Adipocyte (in vitro differentiated cells): ENCODE results near the gene SLC22A23.

ENCODE experiments used
- DNase-seq: peaks from one replicate; pipeline ENCODE4 v3.0.0-alpha.2; 2015; ENCODE audit warnings: low read depth
- H3K27me3 ChIP-seq: replicated peaks from 2 replicates; pipeline ENCODE4 v1.7.0; 2013; ENCODE audit warnings: mild to moderate bottlenecking, low read length, moderate library complexity; ENCODE audit not compliant: control insufficient read depth, insufficient read depth
- H3K36me3 ChIP-seq: 2 replicates; pipeline ENCODE4 v1.7.0; 2013; ENCODE audit warnings: low read length, mild to moderate bottlenecking, moderate library complexity; ENCODE audit not compliant: control insufficient read depth, insufficient read depth, severe bottlenecking
- H3K4me1 ChIP-seq: 2 replicates; pipeline ENCODE4 v1.7.0; 2013; ENCODE audit warnings: mild to moderate bottlenecking, low read length, moderate library complexity; ENCODE audit not compliant: control insufficient read depth, insufficient read depth
- H3K4me3 ChIP-seq: 2 replicates; pipeline ENCODE4 v1.7.0; 2013; ENCODE audit warnings: mild to moderate bottlenecking, low read length, moderate library complexity
- H3K9ac ChIP-seq: 2 replicates; pipeline ENCODE4 v1.7.0; 2013; ENCODE audit warnings: mild to moderate bottlenecking, low read length, moderate library complexity
- H3K9me3 ChIP-seq: 2 replicates; pipeline ENCODE4 v1.7.0; 2013; ENCODE audit warnings: mild to moderate bottlenecking, low read length, moderate library complexity; ENCODE audit not compliant: control insufficient read depth

The SLC22A23 gene

DNA sequence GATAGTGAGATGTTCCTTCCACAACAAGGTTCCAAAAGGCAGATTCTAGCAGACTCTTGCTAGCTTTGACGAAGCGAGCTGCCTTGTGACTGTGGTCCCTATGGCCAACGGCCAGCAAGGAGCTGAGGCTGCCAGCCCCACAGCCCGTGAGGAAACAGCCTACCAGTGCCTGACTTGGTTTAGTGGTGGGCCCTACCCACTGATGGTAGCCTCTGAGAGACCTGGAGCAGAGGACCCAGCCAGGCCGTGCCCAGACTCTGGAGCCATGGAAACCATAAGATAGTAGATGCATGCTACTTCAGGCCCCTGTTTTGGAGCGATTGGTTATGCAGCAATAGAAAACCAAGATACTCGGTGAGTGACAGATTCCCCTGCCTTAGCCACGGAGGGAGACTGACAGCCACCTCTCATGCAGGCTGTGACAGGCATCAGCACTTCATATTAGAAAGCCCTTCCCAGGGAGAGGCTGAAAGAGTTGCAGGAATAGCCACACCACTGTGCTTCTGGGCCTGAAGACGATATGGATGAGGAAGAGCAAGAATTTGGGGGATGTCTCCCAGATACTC lies 178.9 kb downstream of the SLC22A23 start:
- Histone ChIP-seq H3K27me3 (no peaks in the 10 kb centered on the region), H3K4me1 (peaks cover 28% of the 10 kb centered on the region), H3K36me3 (peaks cover 24% of the 10 kb centered on the region), H3K9ac (no peak overlapping the region), H3K4me3 (no peak overlapping the region), H3K9me3 (no peaks in the 10 kb centered on the region)
- no peak for DNase-seq

- no peak overlapping the region for H3K9ac ChIP-seq
- DNase-seq = no peak
- H3K27me3 ChIP-seq = no peaks in the 10 kb centered on the region
- no peak overlapping the region for H3K4me3 ChIP-seq
- peaks cover 21% of the 10 kb centered on the region for H3K4me1 ChIP-seq
- peaks cover 27% of the 10 kb centered on the region for H3K36me3 ChIP-seq
- H3K9me3 ChIP-seq = no peaks in the 10 kb centered on the region
Measured at GRCh38 chr6:3277251-3277650, 179.6 kb downstream of the SLC22A23 start.

GRCh38 chr6:3276174-3277167 lies 180.4 kb downstream of the SLC22A23 start:
- H3K36me3 ChIP-seq = peaks cover 35% of the 10 kb centered on the region
- no peak overlapping the region for H3K9ac ChIP-seq
- H3K27me3 ChIP-seq = no peaks in the 10 kb centered on the region
- peaks cover 13% of the 10 kb centered on the region for H3K4me1 ChIP-seq
- no peak for DNase-seq
- H3K4me3 ChIP-seq = no peak overlapping the region
- H3K9me3 ChIP-seq = no peaks in the 10 kb centered on the region

DNA sequence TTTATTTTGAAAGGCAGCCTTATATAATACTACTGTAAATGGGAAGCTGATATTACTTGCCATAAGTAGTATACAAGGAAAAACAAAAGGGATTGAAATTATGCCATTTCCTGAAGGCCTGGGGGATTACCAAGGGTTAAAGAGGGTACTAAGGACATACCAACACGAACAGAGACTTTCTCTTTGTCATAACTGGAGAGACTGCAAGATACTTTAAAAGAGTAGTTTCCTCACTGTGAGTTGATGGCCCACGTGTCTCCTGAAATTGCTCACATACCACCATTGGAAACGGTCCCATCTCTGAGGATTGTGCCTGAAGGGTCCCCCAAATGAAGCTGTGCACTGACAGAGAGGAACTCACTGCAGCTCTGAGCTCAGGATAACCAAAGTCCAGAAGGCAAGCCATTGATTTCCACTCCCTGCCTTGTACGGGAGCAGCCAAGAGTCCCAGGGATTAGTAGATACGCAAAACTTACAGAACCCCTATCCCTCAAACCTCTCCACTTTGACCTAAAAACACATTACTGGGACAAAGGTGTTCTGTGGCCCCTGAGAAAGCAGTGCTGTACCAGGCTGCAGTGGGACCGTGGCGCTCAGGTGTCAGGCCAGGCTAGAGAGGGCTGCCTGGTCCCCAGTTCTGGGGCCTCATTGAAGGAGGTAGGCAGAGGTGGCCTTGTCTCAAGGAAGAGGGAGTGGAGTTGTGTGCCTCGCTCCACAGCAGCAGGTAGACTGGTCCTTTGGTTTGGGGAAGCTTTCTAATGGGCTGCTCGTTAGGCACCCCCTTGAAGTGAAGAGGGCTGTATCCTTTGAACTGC lies 182.9 kb downstream of the SLC22A23 start:
- no peak for DNase-seq
- H3K4me3 ChIP-seq = no peak overlapping the region
- H3K36me3 ChIP-seq = peaks cover 58% of the 10 kb centered on the region
- H3K4me1 ChIP-seq = peaks cover 4% of the 10 kb centered on the region
- H3K9ac ChIP-seq = no peak overlapping the region
- no peaks in the 10 kb centered on the region for H3K27me3 ChIP-seq
- H3K9me3 ChIP-seq = no peaks in the 10 kb centered on the region

GRCh38 chr6:3272911-3273547 lies 183.8 kb downstream of the SLC22A23 start:
- peaks cover 4% of the 10 kb centered on the region for H3K4me1 ChIP-seq
- H3K9ac ChIP-seq = no peak overlapping the region
- H3K9me3 ChIP-seq = no peaks in the 10 kb centered on the region
- DNase-seq = no peak
- peaks cover 64% of the 10 kb centered on the region for H3K36me3 ChIP-seq
- no peak overlapping the region for H3K4me3 ChIP-seq
- no peaks in the 10 kb centered on the region for H3K27me3 ChIP-seq

DNA sequence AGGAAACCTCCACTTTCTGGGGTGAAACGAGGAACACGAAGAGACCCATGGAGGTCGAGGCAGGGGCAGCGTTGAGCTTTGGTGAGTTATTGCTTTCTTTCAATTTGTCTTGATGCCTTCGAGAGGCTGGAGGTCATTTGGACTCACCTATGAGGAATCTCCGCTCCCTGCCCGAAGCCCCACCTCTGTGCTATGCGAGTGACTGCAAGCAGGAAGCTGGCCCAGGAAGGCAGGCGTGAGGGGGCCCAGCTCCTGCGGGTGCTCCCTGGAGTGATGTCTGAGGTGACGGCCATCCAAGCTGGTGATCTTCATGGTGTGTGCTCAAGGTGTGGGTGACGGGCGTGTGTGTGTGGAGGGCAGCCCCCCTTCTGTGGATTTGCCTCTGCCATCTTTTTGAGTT lies 185.1 kb downstream of the SLC22A23 start:
- H3K9me3 ChIP-seq = no peaks in the 10 kb centered on the region
- H3K4me3 ChIP-seq = no peak overlapping the region
- peaks cover 4% of the 10 kb centered on the region for H3K4me1 ChIP-seq
- H3K27me3 ChIP-seq = no peaks in the 10 kb centered on the region
- H3K9ac ChIP-seq = no peak overlapping the region
- no peak for DNase-seq
- peaks cover 68% of the 10 kb centered on the region for H3K36me3 ChIP-seq

DNA sequence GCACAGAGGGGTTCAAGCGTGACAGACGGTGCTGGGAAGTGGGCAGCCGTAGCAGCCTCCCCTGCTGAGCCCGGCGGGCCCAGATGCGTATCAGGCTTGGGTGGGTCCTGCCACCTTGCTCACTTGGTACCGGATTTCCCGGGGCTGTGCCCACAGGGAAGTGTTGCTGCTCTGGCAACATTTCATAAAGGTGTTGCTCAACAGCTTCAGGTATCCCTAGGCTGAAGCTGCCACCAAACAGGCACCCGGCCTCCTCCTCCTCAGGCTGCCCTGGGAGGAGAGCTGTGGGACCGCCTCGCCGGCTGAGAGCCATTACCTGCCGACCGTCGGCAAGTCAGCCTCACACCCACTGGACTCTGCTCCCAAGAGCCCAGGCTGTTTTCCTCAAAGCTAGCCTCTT lies 186.6 kb downstream of the SLC22A23 start:
- no peaks in the 10 kb centered on the region for H3K9me3 ChIP-seq
- no peak overlapping the region for H3K9ac ChIP-seq
- no peaks in the 10 kb centered on the region for H3K27me3 ChIP-seq
- peaks cover 65% of the 10 kb centered on the region for H3K36me3 ChIP-seq
- no peak for DNase-seq
- H3K4me3 ChIP-seq = no peak overlapping the region
- peaks cover 4% of the 10 kb centered on the region for H3K4me1 ChIP-seq

- H3K9me3 ChIP-seq = no peaks in the 10 kb centered on the region
- DNase-seq = no peak
- no peak overlapping the region for H3K4me3 ChIP-seq
- peaks cover 71% of the 10 kb centered on the region for H3K36me3 ChIP-seq
- H3K4me1 ChIP-seq = peaks cover 4% of the 10 kb centered on the region
- no peak overlapping the region for H3K9ac ChIP-seq
- H3K27me3 ChIP-seq = no peaks in the 10 kb centered on the region
Measured at GRCh38 chr6:3269281-3269975, 187.4 kb downstream of the SLC22A23 start.

GRCh38 chr6:3268680-3269079 lies 188.2 kb downstream of the SLC22A23 start:
- no peak for DNase-seq
- Histone ChIP-seq H3K9ac (no peak overlapping the region), H3K36me3 (peaks cover 72% of the 10 kb centered on the region), H3K9me3 (no peaks in the 10 kb centered on the region), H3K27me3 (no peaks in the 10 kb centered on the region), H3K4me1 (peaks cover 1% of the 10 kb centered on the region), H3K4me3 (no peak overlapping the region)

- H3K4me1 ChIP-seq = no peaks in the 10 kb centered on the region
- H3K27me3 ChIP-seq = no peaks in the 10 kb centered on the region
- H3K36me3 ChIP-seq = peaks cover 63% of the 10 kb centered on the region
- no peak overlapping the region for H3K4me3 ChIP-seq
- H3K9me3 ChIP-seq = no peaks in the 10 kb centered on the region
- H3K9ac ChIP-seq = no peak overlapping the region
- no peak for DNase-seq
Measured at GRCh38 chr6:3267162-3267561, 189.7 kb downstream of the SLC22A23 start.
